GM23338 (cell line): ENCODE data around the gene CXXC5. TPM values are rescaled to one million over a fixed set of nuclear protein-coding genes. Genes with fewer than 3 reads are reported as not detected.

ENCODE experiments used
- ATAC-seq: fragments of 200-7000 bp; cut with Tn5 transposase; 3 replicates; pipeline ENCODE4 v1.9.1; 2020
- DNase-seq: peaks from one replicate; pipeline ENCODE4 v3.0.0-alpha.2; 2015; ENCODE audit warnings: low spot score
- H2AFZ ChIP-seq: fragments of 200-600 bp; sonication (generic); 2 replicates; pipeline ENCODE4 v1.8.0; 2016; ENCODE audit warnings: antibody characterized with exemption, mild to moderate bottlenecking, moderate library complexity
- H3F3A ChIP-seq: fragments of 200-600 bp; sonication (generic); replicated peaks from 2 replicates; pipeline ENCODE4 v1.8.0; 2017; ENCODE audit warnings: antibody characterized with exemption, mixed run types, low read depth
- H3K27ac ChIP-seq: fragments of 200-600 bp; sonication (generic); 2 replicates; pipeline ENCODE4 v1.6.1; 2016; ENCODE audit warnings: low read depth
- H3K27me3 ChIP-seq: fragments of 200-600 bp; sonication (generic); 2 replicates; pipeline ENCODE4 v1.8.0; 2016; ENCODE audit warnings: mild to moderate bottlenecking, mixed run types, moderate library complexity; ENCODE audit not compliant: insufficient read depth
- H3K36me3 ChIP-seq: fragments of 200-600 bp; sonication (generic); 2 replicates; pipeline ENCODE4 v1.8.0; 2016; ENCODE audit warnings: mild to moderate bottlenecking; ENCODE audit not compliant: insufficient read depth
- H3K4me1 ChIP-seq: fragments of 200-600 bp; sonication (generic); 2 replicates; pipeline ENCODE4 v1.8.0; 2016; ENCODE audit warnings: mild to moderate bottlenecking, moderate library complexity; ENCODE audit not compliant: insufficient read depth
- H3K4me2 ChIP-seq: fragments of 200-600 bp; sonication (generic); 2 replicates; pipeline ENCODE4 v1.7.1; 2017; ENCODE audit warnings: mixed run types
- H3K4me3 ChIP-seq: fragments of 200-600 bp; sonication (generic); 2 replicates; pipeline ENCODE4 v1.6.1; 2016; ENCODE audit warnings: mixed run types
- H3K79me2 ChIP-seq: fragments of 200-600 bp; sonication (generic); replicated peaks from 2 replicates; pipeline ENCODE4 v1.8.0; 2017; ENCODE audit warnings: mild to moderate bottlenecking; ENCODE audit not compliant: insufficient read depth
- H3K9me2 ChIP-seq: fragments of 200-600 bp; sonication (generic); 2 replicates; pipeline ENCODE4 v1.8.0; 2017; ENCODE audit not compliant: insufficient read depth
- H4K20me1 ChIP-seq: fragments of 200-600 bp; sonication (generic); replicated peaks from 2 replicates; pipeline ENCODE4 v1.8.0; 2017; ENCODE audit warnings: mild to moderate bottlenecking; ENCODE audit not compliant: insufficient read depth
- H3K27ac Mint-ChIP-seq: 2 replicates; pipeline ENCODE4 v1.8.0; 2020; ENCODE audit warnings: inconsistent platforms, mild to moderate bottlenecking, moderate library complexity, mixed read lengths
- H3K27me3 Mint-ChIP-seq: 3 replicates; pipeline ENCODE4 v1.8.0; 2022; ENCODE audit warnings: low read depth, mild to moderate bottlenecking, moderate library complexity, mixed read lengths, inconsistent platforms; ENCODE audit not compliant: insufficient read depth, poor library complexity
- H3K36me3 Mint-ChIP-seq: 3 replicates; pipeline ENCODE4 v1.8.0; 2021; ENCODE audit warnings: low read depth, mild to moderate bottlenecking, inconsistent platforms, moderate library complexity, mixed read lengths
- H3K4me1 Mint-ChIP-seq: 3 replicates; pipeline ENCODE4 v1.8.0; 2020; ENCODE audit warnings: mild to moderate bottlenecking, inconsistent platforms, mixed read lengths
- H3K4me3 Mint-ChIP-seq: 3 replicates; pipeline ENCODE4 v1.8.0; 2021; ENCODE audit warnings: moderate library complexity, mild to moderate bottlenecking, inconsistent platforms, mixed read lengths
- H3K9me3 Mint-ChIP-seq: 3 replicates; pipeline ENCODE4 v1.8.0; 2020; ENCODE audit warnings: moderate library complexity, mild to moderate bottlenecking, inconsistent platforms, mixed read lengths
- CREB1 ChIP-seq: fragments of 250-450 bp; sonication (Bioruptor Pico); IDR thresholded peaks from 2 replicates; pipeline ENCODE4 v1.5.0; 2020; ENCODE audit warnings: low read depth, mild to moderate bottlenecking, moderate library complexity
- EZH2 ChIP-seq: fragments of 200-600 bp; sonication (generic); IDR thresholded peaks from one replicate; pipeline ENCODE4 v1.8.0; 2017; ENCODE audit warnings: antibody characterized with exemption, mild to moderate bottlenecking, low read depth; ENCODE audit not compliant: unreplicated experiment
- EZH2phosphoT487 ChIP-seq: fragments of 200-600 bp; sonication (generic); IDR thresholded peaks from one replicate; pipeline ENCODE4 v1.8.1; 2018; ENCODE audit warnings: antibody characterized with exemption; ENCODE audit not compliant: unreplicated experiment
- JUNB ChIP-seq: IDR thresholded peaks from one replicate; pipeline ENCODE4 v1.6.1; 2016; ENCODE audit warnings: antibody characterized with exemption; ENCODE audit not compliant: unreplicated experiment
- POLR2AphosphoS5 ChIP-seq: IDR thresholded peaks from 2 replicates; pipeline ENCODE4 v1.6.1; 2016; ENCODE audit warnings: antibody characterized with exemption, low read depth
- polyA plus RNA-seq: library from polyadenylated mRNA; unstranded; fragments of >200 nt; fragmentation: Nextera tagmentation; extraction: Ambion mirVana; gene quantifications from 2 replicates; pipeline ENCODE4 v1.2.1, GENCODE V29; 2016
- total RNA-seq: library from RNA; depleted of rRNA; stranded (reverse); fragments of >200 nt; shearing (Covaris generic); gene quantifications from 2 replicates; pipeline ENCODE4 v1.2.3, GENCODE V29; 2014
- TF ChIP-seq, protein P1 (sequence below): IDR thresholded peaks from 2 replicates; pipeline ENCODE4 v1.6.1; 2016; ENCODE audit warnings: antibody characterized with exemption
- TF ChIP-seq, protein P2 (sequence below): IDR thresholded peaks from one replicate; pipeline ENCODE4 v1.6.1; 2018; ENCODE audit warnings: antibody characterized with exemption; ENCODE audit not compliant: unreplicated experiment
- TF ChIP-seq, protein P3 (sequence below): fragments of 250-450 bp; sonication (Bioruptor Pico); IDR thresholded peaks from 2 replicates; pipeline ENCODE4 v1.5.0; 2020; ENCODE audit warnings: mild to moderate bottlenecking, moderate library complexity

The CXXC5 gene
- total and polyA plus RNA-seq, 2 experiments from 2014 or later: 63.3 to 111 TPM

DNA sequence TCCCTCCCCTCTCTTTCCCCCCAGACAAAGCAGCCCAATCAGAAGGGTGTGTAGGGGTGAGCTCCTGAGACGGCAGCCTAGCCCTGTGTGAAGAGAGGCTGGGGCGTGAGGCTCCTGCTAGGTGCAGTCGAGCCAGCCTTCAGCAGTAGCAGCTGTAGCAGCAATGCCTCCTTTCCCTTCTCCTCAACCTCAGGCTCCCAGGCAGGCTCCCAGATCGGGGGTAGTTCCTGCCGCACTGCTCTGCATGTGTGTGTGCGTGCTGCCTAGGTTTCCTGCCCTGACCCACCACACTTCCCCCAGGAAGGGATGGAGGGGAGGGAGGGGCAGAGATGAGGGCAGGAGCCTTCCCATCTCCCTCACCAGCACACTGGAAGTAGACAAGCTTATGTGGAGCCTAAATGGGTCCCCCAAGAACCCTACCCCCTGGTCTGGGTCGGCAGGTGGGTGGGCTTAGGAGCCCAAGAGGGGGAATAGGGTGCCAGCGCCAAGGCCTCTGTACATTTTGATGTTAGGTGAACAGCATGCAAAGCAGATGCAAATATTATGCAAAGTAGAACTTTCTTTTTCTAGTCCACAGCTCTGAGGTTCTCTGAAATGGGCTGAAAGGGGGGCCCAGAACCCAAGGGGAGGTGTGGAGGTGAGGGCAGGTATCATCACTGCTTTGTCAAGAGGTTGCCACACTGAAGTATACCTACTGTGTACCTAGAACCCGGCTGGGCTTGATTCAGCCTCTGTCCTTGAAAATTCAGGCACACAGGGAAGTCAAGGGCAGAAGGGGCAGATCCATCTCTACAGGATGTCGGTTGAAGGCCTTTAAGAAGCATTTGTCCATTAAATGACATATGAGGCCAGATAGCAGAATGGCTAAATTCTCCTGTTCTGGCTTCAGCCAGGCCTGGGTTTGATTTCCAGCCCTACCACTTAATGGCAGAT lies 57.8 kb downstream of the CXXC5 start:
- peak; percentile 29 for DNase-seq
- no peaks in the 10 kb centered on the region for H4K20me1 ChIP-seq

More for the DNA sequence above, 57.8 kb downstream of the CXXC5 start:
- H3K4me1 Mint-ChIP-seq: peaks cover 54% of the 10 kb centered on the region
- H3K4me3 Mint-ChIP-seq: no peak overlapping the region
- no peak for ATAC-seq
- no peak overlapping the region for H3K27ac Mint-ChIP-seq
- Histone ChIP-seq H3K27me3 (peaks cover 3% of the 10 kb centered on the region; the same call in 1 of the 2 replicates), H3F3A (peaks cover 39% of the 10 kb centered on the region), H2AFZ (0 out of 2 replicates have a peak overlapping the region, but pooled peaks have one; percentile 43), H3K9me2 (no peaks in the 10 kb centered on the region; the same call in 1 of the 2 replicates), H3K4me3 (no peak overlapping the region), H3K27ac (no peak overlapping the region), H3K36me3 (no peaks in the 10 kb centered on the region), H3K79me2 (no peaks in the 10 kb centered on the region), H3K4me1 (peaks cover 43% of the 10 kb centered on the region), H3K4me2 (peak overlapping the region; percentile 43; the same call in 1 of the 2 replicates)
- peaks cover 3% of the 10 kb centered on the region; the same call in 1 of the 3 replicates for H3K9me3 Mint-ChIP-seq
- H3K36me3 Mint-ChIP-seq: no peaks in the 10 kb centered on the region; the same call in 2 of the 3 replicates
- H3K27me3 Mint-ChIP-seq: peaks cover 50% of the 10 kb centered on the region
- no peak for TF ChIP-seq JUNB
- TF ChIP-seq, protein P1, sequence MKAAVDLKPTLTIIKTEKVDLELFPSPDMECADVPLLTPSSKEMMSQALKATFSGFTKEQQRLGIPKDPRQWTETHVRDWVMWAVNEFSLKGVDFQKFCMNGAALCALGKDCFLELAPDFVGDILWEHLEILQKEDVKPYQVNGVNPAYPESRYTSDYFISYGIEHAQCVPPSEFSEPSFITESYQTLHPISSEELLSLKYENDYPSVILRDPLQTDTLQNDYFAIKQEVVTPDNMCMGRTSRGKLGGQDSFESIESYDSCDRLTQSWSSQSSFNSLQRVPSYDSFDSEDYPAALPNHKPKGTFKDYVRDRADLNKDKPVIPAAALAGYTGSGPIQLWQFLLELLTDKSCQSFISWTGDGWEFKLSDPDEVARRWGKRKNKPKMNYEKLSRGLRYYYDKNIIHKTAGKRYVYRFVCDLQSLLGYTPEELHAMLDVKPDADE: no peak
- TF ChIP-seq EZH2: no peak
- no peak for TF ChIP-seq EZH2phosphoT487
- TF ChIP-seq, protein P2, sequence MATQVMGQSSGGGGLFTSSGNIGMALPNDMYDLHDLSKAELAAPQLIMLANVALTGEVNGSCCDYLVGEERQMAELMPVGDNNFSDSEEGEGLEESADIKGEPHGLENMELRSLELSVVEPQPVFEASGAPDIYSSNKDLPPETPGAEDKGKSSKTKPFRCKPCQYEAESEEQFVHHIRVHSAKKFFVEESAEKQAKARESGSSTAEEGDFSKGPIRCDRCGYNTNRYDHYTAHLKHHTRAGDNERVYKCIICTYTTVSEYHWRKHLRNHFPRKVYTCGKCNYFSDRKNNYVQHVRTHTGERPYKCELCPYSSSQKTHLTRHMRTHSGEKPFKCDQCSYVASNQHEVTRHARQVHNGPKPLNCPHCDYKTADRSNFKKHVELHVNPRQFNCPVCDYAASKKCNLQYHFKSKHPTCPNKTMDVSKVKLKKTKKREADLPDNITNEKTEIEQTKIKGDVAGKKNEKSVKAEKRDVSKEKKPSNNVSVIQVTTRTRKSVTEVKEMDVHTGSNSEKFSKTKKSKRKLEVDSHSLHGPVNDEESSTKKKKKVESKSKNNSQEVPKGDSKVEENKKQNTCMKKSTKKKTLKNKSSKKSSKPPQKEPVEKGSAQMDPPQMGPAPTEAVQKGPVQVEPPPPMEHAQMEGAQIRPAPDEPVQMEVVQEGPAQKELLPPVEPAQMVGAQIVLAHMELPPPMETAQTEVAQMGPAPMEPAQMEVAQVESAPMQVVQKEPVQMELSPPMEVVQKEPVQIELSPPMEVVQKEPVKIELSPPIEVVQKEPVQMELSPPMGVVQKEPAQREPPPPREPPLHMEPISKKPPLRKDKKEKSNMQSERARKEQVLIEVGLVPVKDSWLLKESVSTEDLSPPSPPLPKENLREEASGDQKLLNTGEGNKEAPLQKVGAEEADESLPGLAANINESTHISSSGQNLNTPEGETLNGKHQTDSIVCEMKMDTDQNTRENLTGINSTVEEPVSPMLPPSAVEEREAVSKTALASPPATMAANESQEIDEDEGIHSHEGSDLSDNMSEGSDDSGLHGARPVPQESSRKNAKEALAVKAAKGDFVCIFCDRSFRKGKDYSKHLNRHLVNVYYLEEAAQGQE: no peak
- TF ChIP-seq, protein P3, sequence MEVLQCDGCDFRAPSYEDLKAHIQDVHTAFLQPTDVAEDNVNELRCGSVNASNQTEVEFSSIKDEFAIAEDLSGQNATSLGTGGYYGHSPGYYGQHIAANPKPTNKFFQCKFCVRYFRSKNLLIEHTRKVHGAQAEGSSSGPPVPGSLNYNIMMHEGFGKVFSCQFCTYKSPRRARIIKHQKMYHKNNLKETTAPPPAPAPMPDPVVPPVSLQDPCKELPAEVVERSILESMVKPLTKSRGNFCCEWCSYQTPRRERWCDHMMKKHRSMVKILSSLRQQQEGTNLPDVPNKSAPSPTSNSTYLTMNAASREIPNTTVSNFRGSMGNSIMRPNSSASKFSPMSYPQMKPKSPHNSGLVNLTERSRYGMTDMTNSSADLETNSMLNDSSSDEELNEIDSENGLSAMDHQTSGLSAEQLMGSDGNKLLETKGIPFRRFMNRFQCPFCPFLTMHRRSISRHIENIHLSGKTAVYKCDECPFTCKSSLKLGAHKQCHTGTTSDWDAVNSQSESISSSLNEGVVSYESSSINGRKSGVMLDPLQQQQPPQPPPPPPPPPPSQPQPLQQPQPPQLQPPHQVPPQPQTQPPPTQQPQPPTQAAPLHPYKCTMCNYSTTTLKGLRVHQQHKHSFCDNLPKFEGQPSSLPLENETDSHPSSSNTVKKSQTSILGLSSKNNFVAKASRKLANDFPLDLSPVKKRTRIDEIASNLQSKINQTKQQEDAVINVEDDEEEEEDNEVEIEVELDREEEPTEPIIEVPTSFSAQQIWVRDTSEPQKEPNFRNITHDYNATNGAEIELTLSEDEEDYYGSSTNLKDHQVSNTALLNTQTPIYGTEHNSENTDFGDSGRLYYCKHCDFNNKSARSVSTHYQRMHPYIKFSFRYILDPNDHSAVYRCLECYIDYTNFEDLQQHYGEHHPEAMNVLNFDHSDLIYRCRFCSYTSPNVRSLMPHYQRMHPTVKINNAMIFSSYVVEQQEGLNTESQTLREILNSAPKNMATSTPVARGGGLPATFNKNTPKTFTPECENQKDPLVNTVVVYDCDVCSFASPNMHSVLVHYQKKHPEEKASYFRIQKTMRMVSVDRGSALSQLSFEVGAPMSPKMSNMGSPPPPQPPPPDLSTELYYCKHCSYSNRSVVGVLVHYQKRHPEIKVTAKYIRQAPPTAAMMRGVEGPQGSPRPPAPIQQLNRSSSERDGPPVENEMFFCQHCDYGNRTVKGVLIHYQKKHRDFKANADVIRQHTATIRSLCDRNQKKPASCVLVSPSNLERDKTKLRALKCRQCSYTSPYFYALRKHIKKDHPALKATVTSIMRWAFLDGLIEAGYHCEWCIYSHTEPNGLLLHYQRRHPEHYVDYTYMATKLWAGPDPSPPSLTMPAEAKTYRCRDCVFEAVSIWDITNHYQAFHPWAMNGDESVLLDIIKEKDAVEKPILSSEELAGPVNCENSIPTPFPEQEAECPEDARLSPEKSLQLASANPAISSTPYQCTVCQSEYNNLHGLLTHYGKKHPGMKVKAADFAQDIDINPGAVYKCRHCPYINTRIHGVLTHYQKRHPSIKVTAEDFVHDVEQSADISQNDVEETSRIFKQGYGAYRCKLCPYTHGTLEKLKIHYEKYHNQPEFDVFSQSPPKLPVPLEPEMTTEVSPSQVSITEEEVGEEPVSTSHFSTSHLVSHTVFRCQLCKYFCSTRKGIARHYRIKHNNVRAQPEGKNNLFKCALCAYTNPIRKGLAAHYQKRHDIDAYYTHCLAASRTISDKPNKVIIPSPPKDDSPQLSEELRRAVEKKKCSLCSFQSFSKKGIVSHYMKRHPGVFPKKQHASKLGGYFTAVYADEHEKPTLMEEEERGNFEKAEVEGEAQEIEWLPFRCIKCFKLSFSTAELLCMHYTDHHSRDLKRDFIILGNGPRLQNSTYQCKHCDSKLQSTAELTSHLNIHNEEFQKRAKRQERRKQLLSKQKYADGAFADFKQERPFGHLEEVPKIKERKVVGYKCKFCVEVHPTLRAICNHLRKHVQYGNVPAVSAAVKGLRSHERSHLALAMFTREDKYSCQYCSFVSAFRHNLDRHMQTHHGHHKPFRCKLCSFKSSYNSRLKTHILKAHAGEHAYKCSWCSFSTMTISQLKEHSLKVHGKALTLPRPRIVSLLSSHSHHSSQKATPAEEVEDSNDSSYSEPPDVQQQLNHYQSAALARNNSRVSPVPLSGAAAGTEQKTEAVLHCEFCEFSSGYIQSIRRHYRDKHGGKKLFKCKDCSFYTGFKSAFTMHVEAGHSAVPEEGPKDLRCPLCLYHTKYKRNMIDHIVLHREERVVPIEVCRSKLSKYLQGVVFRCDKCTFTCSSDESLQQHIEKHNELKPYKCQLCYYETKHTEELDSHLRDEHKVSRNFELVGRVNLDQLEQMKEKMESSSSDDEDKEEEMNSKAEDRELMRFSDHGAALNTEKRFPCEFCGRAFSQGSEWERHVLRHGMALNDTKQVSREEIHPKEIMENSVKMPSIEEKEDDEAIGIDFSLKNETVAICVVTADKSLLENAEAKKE: no peak
- no peak for TF ChIP-seq CREB1 (CRISPR knock-in tag)
- no peak for TF ChIP-seq POLR2AphosphoS5
